NK-92 (cell line): ENCODE results near the gene MGAM2.
"Not testable (repeated sequence)": the region's sequence is repeated elsewhere in the genome, so short reads cannot be mapped to it uniquely, and the experiment has no call there.

ENCODE experiments used
- DNase-seq: peaks from one replicate; lab custom pipeline; 2025; ENCODE audit not compliant: unreplicated experiment; lab: John Stamatoyannopoulos, UW

Gene MGAM2

GRCh38 chr7:142111499-142111898 lies at the start of gene MGAM2:
Gene MGAM2, plus strand, starts transcription at chr7:142111718. Its CDS starts 5,156 bp downstream, at chr7:142116874.
- DNase-seq = no peak

DNA sequence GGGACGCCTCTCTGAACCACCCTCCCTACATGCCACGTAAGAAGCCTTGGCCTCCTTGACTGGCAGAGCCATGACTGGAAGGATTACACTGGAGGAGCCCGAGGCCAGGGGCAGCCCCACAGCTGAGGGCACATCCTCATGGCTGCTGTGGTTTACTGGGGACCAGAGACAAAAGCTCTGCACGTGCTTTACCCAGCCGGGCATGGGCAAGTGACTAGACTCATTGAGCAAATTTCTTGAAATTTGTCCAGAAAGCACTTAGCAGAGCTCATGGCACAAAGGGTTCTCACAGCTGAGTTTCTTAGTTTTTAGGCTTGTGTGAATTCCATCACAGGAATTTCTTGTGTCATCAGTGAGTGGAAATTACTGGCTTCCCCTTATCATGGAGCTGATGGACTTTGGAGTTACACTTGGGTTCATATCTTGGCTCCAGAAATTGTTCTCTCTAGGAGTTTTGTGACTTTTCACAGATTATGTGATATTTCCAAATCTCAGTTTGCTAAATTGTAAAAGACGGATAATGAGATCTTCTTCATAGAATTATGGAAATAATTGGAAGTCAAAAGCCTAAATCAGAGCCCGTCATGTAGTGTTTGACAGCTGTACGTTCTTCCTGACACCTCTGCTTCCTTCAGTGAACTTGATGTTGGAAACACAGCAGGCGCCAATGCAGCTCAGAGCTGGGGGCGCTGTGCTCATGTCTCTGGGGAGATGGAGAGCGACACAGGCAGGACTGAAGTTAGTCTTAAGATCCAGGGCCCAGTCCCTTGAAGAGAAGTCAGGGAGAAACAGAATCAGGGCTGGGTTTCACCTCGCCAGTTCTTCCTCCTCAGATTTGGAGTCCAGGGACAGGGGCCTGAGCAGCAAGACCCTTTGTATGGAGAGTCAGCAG lies 47.7 kb upstream of the MGAM2 start:
- no peak for DNase-seq

DNA sequence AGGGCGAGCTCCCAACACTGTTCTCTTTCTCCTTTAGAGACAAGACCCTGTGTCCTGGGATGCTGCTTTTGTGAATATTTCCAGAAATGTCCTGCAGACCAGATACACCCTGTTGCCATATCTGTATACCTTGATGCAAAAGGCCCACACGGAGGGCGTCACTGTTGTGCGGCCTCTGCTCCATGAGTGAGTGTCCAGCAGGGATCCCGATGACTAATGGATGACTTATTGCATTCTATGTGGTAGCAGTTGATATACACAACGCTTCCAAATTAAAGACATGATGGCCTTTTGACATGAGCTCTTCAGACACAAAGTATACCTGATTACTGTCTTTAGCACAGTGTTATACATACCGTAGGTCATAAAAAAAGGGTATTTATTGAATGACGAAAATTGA lies 45.0 kb upstream of the MGAM2 start:
- DNase-seq = no peak

DNA sequence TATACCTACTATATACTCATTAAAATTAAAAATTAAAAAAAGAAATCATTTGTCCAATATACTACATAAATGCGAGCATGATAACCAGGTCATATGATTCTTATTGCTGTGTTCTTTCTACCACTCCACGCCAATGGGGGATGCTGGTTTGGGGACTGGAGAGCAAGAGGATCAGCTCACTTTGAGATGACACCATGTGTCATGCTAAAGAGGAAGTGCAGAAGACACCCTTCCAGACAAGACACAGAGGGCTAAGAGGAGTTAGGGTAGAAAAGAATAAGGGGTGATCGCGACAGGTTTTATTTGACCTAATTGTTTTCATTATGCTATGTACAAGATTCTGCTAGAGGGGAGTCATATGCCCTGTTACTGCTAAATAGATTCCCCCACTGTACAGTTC lies 33.8 kb upstream of the MGAM2 start:
- no peak for DNase-seq

DNA sequence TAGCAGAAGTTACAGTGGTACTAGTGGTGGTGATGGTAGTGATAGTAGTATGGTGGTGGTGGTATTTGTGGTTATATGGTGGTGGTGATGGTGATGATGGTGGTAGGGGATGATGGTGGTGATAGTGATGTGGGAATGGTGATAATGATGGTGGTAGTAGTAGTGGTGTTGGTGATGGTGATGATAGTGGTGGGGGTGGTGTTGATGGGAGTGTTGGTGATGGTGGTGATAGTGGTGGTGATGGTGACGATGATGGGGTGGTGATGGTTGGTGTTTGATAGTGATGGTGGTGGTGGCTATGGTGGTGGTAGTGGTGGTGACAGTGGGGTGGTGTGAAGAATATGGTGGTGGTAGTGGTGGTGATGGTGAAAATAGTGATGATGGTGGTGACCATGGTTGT lies 27.9 kb upstream of the MGAM2 start:
- DNase-seq = no peak

DNA sequence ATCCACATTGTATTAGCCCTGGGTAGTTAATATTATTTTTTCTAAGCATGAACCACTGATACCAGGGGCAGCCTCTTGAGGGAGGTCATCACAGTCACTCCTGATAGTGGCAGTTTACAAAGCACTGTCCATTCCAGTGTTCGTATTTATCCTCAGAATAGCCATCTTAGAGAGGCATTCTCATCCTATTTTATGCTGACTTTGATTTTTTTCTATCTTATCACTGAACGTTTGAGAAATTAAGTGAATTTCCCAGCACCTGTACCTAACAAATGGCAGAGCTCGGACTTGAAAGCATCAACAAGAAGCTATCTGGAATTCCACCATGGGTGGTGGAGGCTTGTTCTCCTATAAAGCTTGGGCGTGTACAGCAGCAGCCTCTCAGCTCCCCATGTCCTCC lies 26.1 kb upstream of the MGAM2 start:
- no peak for DNase-seq

- no peak for DNase-seq
These were observed 23.4 kb upstream of the MGAM2 start for GRCh38 chr7:142088022-142088714.

DNA sequence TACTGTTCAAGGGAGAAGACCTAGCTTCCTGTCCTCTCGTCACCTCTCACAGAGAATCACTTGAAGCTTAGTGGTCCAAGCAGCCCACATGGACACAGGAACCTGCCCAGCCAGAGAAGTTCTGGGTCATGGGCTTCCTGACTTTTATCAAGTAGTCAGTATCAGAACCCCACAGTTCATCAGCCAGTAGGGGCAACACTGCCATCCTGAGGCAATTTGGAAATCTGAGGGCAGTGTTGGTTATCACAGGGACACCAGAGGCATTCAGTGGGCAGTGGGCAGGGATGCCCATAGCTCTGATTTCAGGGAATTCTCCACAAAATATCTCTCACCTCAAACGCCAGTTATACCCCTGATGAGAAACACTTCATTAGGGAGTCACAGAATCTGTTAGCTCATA lies 22.5 kb upstream of the MGAM2 start:
- DNase-seq = no peak

DNA sequence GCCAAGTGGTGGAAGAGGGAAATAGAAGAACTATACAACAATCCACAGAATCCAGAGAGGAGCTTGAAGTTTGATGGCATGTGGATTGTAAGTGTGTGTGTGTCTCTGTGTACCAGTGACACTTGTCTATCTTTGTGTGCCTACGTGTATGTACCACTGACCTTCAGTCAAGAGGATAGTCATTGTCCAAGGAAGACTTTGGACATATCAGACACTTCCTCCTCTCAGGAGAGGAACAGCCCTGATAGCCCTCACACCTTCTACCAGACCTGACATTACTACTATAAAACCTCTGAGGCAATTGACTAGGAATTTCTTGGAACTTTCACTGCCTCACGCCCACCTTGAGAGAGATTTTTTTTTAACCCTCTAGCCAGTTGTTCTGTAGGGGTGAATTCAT lies 19.6 kb upstream of the MGAM2 start:
- DNase-seq = no peak

GRCh38 chr7:142094861-142095260 lies 16.7 kb upstream of the MGAM2 start:
- DNase-seq = no peak

- no peak for DNase-seq
These were observed 13.9 kb upstream of the MGAM2 start for GRCh38 chr7:142097571-142097970.

GRCh38 chr7:142098004-142098403 lies 13.5 kb upstream of the MGAM2 start:
- no peak for DNase-seq

DNA sequence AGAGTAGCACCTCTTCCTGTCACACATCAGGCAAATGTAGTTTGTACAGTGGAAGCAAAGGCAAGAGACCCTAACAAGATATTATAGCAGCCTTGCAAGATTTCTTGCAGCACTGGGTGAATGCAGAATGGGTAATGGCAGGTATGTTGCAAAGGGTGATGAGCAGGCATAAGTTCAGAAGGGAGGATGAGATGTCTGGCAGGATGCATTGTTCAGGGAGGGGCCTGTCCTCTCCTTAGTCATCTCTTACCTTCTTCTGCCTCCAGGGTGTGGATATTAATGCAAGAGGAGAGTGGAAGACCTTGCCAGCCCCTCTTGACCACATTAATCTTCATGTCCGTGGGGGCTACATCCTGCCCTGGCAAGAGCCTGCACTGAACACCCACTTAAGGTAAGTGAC lies 12.2 kb upstream of the MGAM2 start:
- not testable (repeated sequence) for DNase-seq

GRCh38 chr7:142100634-142101033 lies 10.9 kb upstream of the MGAM2 start:
- DNase-seq = no peak

DNA sequence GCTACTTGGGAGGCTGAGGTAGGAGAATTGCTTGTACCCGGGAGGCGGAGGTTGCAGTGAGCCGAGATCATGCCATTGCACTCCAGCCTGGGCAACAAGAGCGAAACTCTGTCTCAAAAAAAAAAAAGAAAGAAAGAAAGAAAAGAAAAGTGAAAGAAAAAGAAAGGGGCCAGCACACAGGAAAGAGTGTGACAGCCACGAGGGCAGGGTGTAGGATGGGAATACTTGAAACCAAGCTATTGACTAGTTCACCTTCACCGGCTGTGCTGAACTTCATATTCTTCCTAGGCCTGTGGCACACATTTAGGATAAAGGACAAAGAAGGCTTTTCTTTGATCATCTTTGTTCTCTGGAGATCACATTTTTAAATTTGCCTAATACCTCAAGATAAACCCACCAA lies 9.7 kb upstream of the MGAM2 start:
- not testable (repeated sequence) for DNase-seq

DNA sequence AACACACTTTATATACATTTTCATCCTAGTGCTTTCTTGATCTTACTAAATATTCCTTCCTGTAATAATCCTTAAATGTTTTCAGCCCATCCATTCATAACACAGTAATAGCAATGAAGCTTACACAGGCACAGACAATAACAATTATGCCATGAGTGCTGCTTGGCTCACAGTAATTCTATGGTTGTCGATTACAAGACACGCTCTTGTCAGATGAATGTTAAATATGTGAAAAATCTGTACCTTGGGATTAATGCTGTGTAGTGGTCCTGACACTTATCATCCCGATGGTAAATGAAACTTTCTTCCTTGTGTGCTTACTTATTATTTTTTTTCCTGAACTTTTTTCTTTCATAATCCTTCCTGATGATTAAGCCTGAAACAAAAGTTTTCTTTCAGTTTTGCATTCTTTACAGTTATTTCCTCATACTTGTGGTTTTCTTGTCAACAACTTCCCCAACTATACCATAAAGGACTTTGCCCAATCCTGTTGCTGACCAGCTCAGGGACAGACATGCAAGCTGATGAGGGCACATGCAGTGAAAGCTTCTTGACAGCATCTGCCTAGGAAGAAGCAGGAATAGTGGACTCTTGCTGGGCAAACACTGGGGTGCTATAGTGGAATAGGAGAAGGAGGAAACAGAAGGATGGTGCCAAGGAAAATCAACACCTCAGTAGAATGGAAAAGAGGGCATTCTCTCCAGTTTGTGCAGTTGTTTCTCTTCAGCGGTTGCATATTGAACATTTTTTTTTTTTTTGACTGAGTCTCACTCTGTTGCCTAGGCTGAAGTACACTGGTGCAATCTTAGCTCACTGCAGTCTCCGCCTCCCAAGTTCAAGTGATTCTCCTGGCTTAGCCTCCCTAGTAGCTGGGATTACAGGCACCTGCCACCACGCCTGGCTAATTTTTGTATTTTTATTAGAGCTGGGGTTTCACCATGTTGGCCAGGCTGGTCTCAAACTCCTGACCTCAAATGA lies 6.7 kb upstream of the MGAM2 start:
- DNase-seq = no peak

GRCh38 chr7:142108728-142109505 lies 2.6 kb upstream of the MGAM2 start:
- no peak for DNase-seq

GRCh38 chr7:142110098-142110497 lies 1.4 kb upstream of the MGAM2 start:
- DNase-seq = no peak

DNA sequence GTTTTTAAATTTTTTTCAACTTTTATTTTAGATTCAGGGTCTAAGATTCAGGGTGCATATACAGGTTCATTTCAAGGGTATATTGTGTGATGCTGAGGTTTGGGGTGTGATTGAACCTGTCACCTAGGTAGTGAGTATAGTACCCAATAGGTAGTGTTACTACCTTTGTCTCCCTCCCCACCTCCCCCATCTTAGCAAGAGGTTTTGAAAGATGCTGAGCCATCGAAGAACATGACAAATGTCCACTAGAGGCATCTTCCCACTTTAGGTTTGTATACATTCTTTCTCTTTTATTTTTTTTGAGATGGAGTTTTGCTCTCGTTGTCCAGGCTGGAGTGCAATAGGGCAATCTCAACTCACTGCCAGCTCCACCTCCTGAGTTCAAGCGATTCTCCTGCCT lies 880 bp upstream of the MGAM2 start:
- no peak for DNase-seq

DNA sequence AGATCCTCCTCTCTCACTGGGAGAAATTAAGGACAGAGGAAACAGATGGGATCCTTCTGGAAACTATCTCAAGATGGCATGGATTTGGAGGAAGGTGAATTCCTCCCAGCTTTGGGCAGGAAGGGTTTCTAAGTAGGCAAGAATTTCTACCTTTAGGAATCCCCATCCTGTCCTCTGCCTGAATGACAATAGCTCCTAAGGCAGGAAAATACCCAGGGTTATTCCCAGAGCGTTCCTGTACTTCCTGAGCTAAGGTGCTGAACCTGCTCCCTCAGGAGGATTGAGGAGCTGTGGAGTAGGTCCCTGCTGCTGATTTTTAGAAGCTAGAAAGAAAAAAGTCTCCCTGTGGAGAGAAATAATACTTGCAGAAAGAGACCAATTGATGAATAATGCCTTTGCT lies 568 bp downstream of the MGAM2 start:
- no peak for DNase-seq
